ENCODE data around the gene ZNF419. TPM values are rescaled to one million over a fixed set of nuclear protein-coding genes. Genes with fewer than 3 reads are reported as not detected.
"Not testable (repeated sequence)": the region's sequence is repeated elsewhere in the genome, so short reads cannot be mapped to it uniquely, and the experiment has no call there.

The ZNF419 gene
- total RNA-seq, 1 experiment from 2014 or later, result 19.6 TPM

DNA sequence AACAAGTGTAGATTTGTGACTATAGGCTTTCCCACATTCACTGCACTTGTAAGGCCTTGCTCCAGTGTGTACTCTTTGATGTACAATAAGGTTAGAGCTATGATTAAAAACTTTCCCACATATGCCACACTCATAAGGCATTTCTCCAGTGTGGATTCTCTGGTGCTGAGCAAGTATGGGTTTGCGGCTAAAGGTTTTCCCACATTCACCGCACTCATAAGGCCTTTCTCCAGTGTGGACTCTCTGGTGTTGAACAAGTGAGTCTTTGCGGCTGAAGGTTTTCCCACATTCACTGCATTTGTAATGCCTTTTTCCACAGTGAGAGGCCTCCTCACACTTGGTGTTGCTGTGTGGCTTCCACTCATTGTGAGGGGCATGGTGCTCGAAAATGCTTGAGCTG lies 13.9 kb upstream of the ZNF419 start:
- CTCF ChIA-PET, result no interaction called here
- H3K27ac Mint-ChIP-seq (ENCODE audit: unreplicated experiment), result no peak overlapping the region
- peaks cover 37% of the 10 kb centered on the region for H3K36me3 Mint-ChIP-seq (ENCODE audit: insufficient read depth, unreplicated experiment)
- no peaks in the 10 kb centered on the region for H3K27me3 Mint-ChIP-seq (ENCODE audit: unreplicated experiment)
- DNase-seq, result no peak
- no peak overlapping the region for H3K4me3 Mint-ChIP-seq (ENCODE audit: low read depth, unreplicated experiment)
- intact Hi-C loops (cut with micrococcal nuclease; ENCODE audit: unreplicated experiment), result no loop called here
- peaks cover 34% of the 10 kb centered on the region for H3K9me3 Mint-ChIP-seq (ENCODE audit: low read depth, unreplicated experiment)
- H3K4me1 Mint-ChIP-seq (ENCODE audit: low read depth, unreplicated experiment), result peaks cover 7% of the 10 kb centered on the region
- TF ChIP-seq, protein P1, sequence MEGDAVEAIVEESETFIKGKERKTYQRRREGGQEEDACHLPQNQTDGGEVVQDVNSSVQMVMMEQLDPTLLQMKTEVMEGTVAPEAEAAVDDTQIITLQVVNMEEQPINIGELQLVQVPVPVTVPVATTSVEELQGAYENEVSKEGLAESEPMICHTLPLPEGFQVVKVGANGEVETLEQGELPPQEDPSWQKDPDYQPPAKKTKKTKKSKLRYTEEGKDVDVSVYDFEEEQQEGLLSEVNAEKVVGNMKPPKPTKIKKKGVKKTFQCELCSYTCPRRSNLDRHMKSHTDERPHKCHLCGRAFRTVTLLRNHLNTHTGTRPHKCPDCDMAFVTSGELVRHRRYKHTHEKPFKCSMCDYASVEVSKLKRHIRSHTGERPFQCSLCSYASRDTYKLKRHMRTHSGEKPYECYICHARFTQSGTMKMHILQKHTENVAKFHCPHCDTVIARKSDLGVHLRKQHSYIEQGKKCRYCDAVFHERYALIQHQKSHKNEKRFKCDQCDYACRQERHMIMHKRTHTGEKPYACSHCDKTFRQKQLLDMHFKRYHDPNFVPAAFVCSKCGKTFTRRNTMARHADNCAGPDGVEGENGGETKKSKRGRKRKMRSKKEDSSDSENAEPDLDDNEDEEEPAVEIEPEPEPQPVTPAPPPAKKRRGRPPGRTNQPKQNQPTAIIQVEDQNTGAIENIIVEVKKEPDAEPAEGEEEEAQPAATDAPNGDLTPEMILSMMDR (IDR thresholded peaks at IDR 0.05; ENCODE audit: unreplicated experiment), result no peak
- no TSS peak for BruUV-seq (replicated peaks)

GRCh38 chr19:57477191-57478008 lies 10.2 kb upstream of the ZNF419 start, which contains the start of gene ZNF772:
Gene ZNF772 (minus strand): TSS chr19:57477566. CDS start chr19:57477309, 257 bp downstream.
- peak within 1 kb of the TSS; percentile 97 for H3K27ac Mint-ChIP-seq (ENCODE audit: unreplicated experiment)
- H3K4me1 Mint-ChIP-seq (ENCODE audit: low read depth, unreplicated experiment), result peaks cover 7% of the 10 kb centered on the region
- peaks cover 31% of the 10 kb centered on the region for H3K9me3 Mint-ChIP-seq (ENCODE audit: low read depth, unreplicated experiment)
- CTCF ChIA-PET, result interaction anchor here (1.0 to 1.4 kb wide), 2 partner anchors 91 to 292 kb away, joined by 3 read pairs; partner anchors contain the start of gene ZNF586
- H3K36me3 Mint-ChIP-seq (ENCODE audit: insufficient read depth, unreplicated experiment), result peaks cover 37% of the 10 kb centered on the region
- BruUV-seq (replicated peaks), result no TSS peak
- TF ChIP-seq, protein P1 (IDR thresholded peaks at IDR 0.05; ENCODE audit: unreplicated experiment), result peak; percentile 78
- no peaks in the 10 kb centered on the region for H3K27me3 Mint-ChIP-seq (ENCODE audit: unreplicated experiment)
- intact Hi-C loops (cut with micrococcal nuclease; ENCODE audit: unreplicated experiment), result no loop called here
- peak within 1 kb of the TSS; percentile 86 for H3K4me3 Mint-ChIP-seq (ENCODE audit: low read depth, unreplicated experiment)
- peak; percentile 92 for DNase-seq

DNA sequence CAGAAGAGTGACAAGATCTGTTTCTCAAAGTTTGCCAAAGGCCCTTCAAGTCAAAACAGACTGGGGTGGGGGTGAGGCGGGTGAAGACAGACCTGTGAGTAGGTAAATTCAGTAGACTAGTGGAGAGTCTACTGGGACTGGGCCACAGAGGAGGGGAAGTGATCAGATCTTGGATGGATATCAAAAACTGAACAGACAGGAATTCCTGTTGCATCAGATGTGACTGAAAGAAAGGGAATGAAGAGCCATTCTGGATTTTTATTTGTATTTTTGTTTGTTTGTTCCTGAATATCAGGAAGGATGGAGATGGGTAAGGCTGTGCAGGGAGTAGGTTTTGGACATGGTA lies 722 bp downstream of the ZNF419 start:
- Mint-ChIP-seq H3K9me3 (ENCODE audit: low read depth, unreplicated experiment) (peaks cover 23% of the 10 kb centered on the region), H3K36me3 (ENCODE audit: insufficient read depth, unreplicated experiment) (peaks cover 31% of the 10 kb centered on the region), H3K27ac (ENCODE audit: unreplicated experiment) (peak overlapping the region; percentile 27), H3K4me3 (ENCODE audit: low read depth, unreplicated experiment) (peak overlapping the region; percentile 68)
- CTCF ChIA-PET; H3K4me1 Mint-ChIP-seq (ENCODE audit: low read depth, unreplicated experiment); intact Hi-C loops (cut with micrococcal nuclease; ENCODE audit: unreplicated experiment); H3K27me3 Mint-ChIP-seq (ENCODE audit: unreplicated experiment); DNase-seq: not testable (repeated sequence)
- TSS peak; percentile 25 for BruUV-seq (replicated peaks)

DNA sequence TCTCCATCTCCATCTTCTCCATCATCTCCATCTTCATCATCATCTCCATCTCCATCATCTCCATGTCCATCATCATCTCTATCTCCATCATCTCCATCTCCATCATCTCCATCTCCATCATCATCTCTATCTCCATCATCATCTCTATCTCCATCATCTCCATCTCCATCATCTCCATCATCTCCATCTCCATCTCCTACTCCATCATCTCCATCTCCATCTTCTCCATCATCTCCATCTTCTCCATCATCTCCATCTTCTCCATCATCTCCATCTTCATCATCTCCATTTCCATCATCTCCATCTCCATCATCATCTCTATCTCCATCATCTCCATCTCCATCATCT lies 11.8 kb downstream of the ZNF419 start:
- H3K36me3 Mint-ChIP-seq (ENCODE audit: insufficient read depth, unreplicated experiment), result peaks cover 31% of the 10 kb centered on the region
- BruUV-seq (replicated peaks); H3K27me3 Mint-ChIP-seq (ENCODE audit: unreplicated experiment); CTCF ChIA-PET; DNase-seq; intact Hi-C loops (cut with micrococcal nuclease; ENCODE audit: unreplicated experiment): not testable (repeated sequence)
- H3K27ac Mint-ChIP-seq (ENCODE audit: unreplicated experiment), result peak overlapping the region; percentile 17
- peaks cover 18% of the 10 kb centered on the region for H3K4me1 Mint-ChIP-seq (ENCODE audit: low read depth, unreplicated experiment)
- H3K4me3 Mint-ChIP-seq (ENCODE audit: low read depth, unreplicated experiment), result peak overlapping the region; percentile 58
- H3K9me3 Mint-ChIP-seq (ENCODE audit: low read depth, unreplicated experiment), result peaks cover 27% of the 10 kb centered on the region

GRCh38 chr19:57499680-57500395 lies 12.3 kb downstream of the ZNF419 start, which contains the start of gene ZNF773:
Gene ZNF773 (plus strand): TSS chr19:57499938. CDS start chr19:57500081, 143 bp downstream.
- peak within 1 kb of the TSS; percentile 50 for H3K27ac Mint-ChIP-seq (ENCODE audit: unreplicated experiment)
- BruUV-seq (replicated peaks); H3K27me3 Mint-ChIP-seq (ENCODE audit: unreplicated experiment); CTCF ChIA-PET; intact Hi-C loops (cut with micrococcal nuclease; ENCODE audit: unreplicated experiment): not testable (repeated sequence)
- peaks cover 27% of the 10 kb centered on the region for H3K9me3 Mint-ChIP-seq (ENCODE audit: low read depth, unreplicated experiment)
- DNase-seq, result peak; percentile 97
- peaks cover 18% of the 10 kb centered on the region for H3K4me1 Mint-ChIP-seq (ENCODE audit: low read depth, unreplicated experiment)
- H3K36me3 Mint-ChIP-seq (ENCODE audit: insufficient read depth, unreplicated experiment), result peaks cover 26% of the 10 kb centered on the region
- peak within 1 kb of the TSS; percentile 58 for H3K4me3 Mint-ChIP-seq (ENCODE audit: low read depth, unreplicated experiment)

- Mint-ChIP-seq H3K9me3 (ENCODE audit: low read depth, unreplicated experiment) (peaks cover 29% of the 10 kb centered on the region), H3K4me3 (ENCODE audit: low read depth, unreplicated experiment) (peak overlapping the region; percentile 58), H3K27ac (ENCODE audit: unreplicated experiment) (peak overlapping the region; percentile 50), H3K4me1 (ENCODE audit: low read depth, unreplicated experiment) (peaks cover 18% of the 10 kb centered on the region), H3K36me3 (ENCODE audit: insufficient read depth, unreplicated experiment) (peaks cover 27% of the 10 kb centered on the region)
- DNase-seq; H3K27me3 Mint-ChIP-seq (ENCODE audit: unreplicated experiment); intact Hi-C loops (cut with micrococcal nuclease; ENCODE audit: unreplicated experiment); BruUV-seq (replicated peaks); CTCF ChIA-PET: not testable (repeated sequence)
These were observed 12.8 kb downstream of the ZNF419 start for GRCh38 chr19:57500400-57500799.

Data from Calu3 (cell line).